ENCODE measurements around the gene CTIF.

- TF ChIP-seq CTCF (IDR thresholded peaks at IDR 0.05) (no peak), POLR2AphosphoS5 (IDR thresholded peaks at IDR 0.05; ENCODE audit: low read depth, low read length) (no peak), REST (IDR thresholded peaks at IDR 0.05; ENCODE audit: insufficient read depth in 1 of 2, low read depth in 2 of 2, low read length in 1 of 2) (no peak), SIN3A (IDR thresholded peaks at IDR 0.05; ENCODE audit: borderline replicate concordance, insufficient read depth, low read depth, low read length) (no peak), TCF7L2 (IDR thresholded peaks at IDR 0.05; ENCODE audit: low read depth, low read length) (no peak)
These were observed 159.9 kb downstream of the CTIF start for GRCh38 chr18:48698707-48699106.
